CD4-positive, alpha-beta T cell treated with Interleukin-12 subunit alpha and Interleukin-12 subunit beta, for 1 hour (primary cell): ENCODE results near the gene KCTD21.
"Not testable (repeated sequence)": the region's sequence is repeated elsewhere in the genome, so short reads cannot be mapped to it uniquely, and the experiment has no call there.

Source experiments
- DNase-seq: peaks from one replicate; pipeline ENCODE4 v3.0.0-alpha.2; 2020

KCTD21 gene

GRCh38 chr11:78188286-78189173 lies at the start of gene KCTD21, which contains the start of gene USP35:
KCTD21 (minus strand) TSS chr11:78188626; CDS start chr11:78174554, 14,072 bp downstream.
USP35 (plus strand) TSS chr11:78188919; CDS start chr11:78196246, 7,327 bp downstream.
- peak; percentile 92 for DNase-seq

GRCh38 chr11:78237293-78238046 lies 49.0 kb upstream of the KCTD21 start:
- no peak for DNase-seq

DNA sequence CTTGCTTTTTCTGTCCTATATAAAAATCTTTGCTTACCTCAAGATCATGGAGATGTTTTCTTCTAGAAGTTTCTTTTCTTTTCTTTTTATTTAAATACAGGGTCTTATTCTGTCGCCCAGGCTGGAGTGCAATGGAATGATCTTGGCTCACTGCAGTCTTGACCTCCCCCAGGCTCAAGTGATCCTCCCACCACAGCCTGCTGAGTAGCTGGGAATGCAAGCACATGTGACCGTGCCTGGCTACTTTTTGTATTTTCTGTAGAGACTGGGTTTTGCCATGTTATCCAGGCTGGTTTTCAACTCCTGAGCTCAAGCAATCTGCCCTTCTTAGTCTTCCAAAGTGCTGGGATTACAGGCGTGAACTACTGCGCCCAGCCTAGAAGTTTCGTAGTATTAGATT lies 45.6 kb upstream of the KCTD21 start:
- DNase-seq = no peak

GRCh38 chr11:78233046-78233445 lies 44.6 kb upstream of the KCTD21 start:
- not testable (repeated sequence) for DNase-seq

GRCh38 chr11:78231962-78232501 lies 43.6 kb upstream of the KCTD21 start:
- no peak for DNase-seq

GRCh38 chr11:78230161-78230877 lies 41.9 kb upstream of the KCTD21 start:
- no peak for DNase-seq

DNA sequence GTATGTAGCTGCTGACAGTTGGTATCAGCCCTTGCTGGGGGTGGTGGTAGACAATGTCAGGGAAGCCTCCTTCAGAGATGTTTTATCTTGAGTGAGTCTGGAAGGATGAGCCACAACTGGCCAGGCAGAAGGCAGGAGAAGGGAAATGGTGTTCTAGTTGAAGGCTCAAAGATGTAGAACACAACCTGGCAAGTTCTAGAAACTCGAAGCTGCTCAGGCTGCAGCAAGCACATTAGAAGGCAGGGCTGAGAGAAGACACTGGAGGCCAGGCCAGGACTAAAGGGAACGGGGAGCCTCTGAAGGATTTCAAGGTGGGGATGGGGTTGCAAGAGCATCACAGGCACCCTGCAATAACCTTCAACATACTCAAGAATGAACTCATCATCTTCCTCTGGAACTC lies 40.7 kb upstream of the KCTD21 start:
- DNase-seq = no peak

GRCh38 chr11:78228467-78228866 lies 40.0 kb upstream of the KCTD21 start:
- peak; percentile 31 for DNase-seq

- no peak for DNase-seq
Observed at GRCh38 chr11:78227921-78228320, 39.5 kb upstream of the KCTD21 start.

GRCh38 chr11:78226684-78227680 lies 38.6 kb upstream of the KCTD21 start:
- DNase-seq = no peak

DNA sequence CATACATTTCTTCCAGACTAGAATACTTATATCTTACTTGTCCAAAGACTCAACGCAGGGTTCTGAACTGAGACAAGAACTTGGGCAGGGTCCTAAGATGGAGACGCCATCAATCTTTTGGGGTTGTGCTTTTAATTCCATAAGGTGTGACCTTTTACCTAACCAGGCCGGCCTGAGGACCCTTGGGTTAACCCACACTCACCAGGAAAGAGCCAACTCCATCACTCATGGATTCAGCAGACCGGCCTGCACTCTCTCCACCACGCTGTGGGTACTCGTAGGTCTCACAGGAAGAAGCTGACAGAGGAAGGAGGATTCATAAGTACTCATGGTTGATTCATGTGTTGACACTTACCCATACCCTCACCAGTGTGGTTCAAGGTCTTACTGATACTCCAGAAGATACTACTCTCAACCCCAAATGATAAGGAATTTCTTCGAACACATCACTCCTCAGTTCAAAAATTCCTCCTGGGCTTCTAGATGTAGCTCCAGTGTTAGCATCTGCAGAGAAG lies 36.5 kb upstream of the KCTD21 start:
- DNase-seq = no peak

DNA sequence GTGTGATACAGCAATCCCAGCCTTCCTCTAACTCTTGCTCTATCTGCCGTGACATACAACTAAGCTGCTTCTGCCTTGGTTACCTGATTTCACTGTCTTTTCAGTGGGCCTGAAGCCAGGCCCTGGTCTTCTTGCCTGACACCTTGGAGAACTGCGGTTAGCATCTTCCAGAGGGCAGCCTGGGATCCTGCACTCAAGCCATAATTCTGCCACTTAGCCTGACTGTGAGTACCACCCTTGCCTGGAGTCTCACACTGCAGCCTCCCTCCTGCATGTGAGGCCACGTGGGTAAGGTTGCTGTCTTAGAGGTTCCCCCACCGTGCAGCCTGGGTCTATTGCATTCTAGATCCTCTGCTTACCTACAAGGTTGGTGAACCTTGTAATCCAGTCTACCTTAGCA lies 36.1 kb upstream of the KCTD21 start:
- no peak for DNase-seq

GRCh38 chr11:78223320-78223954 lies 35.0 kb upstream of the KCTD21 start:
- DNase-seq = no peak

GRCh38 chr11:78222726-78223125 lies 34.3 kb upstream of the KCTD21 start:
- DNase-seq = not testable (repeated sequence)

DNA sequence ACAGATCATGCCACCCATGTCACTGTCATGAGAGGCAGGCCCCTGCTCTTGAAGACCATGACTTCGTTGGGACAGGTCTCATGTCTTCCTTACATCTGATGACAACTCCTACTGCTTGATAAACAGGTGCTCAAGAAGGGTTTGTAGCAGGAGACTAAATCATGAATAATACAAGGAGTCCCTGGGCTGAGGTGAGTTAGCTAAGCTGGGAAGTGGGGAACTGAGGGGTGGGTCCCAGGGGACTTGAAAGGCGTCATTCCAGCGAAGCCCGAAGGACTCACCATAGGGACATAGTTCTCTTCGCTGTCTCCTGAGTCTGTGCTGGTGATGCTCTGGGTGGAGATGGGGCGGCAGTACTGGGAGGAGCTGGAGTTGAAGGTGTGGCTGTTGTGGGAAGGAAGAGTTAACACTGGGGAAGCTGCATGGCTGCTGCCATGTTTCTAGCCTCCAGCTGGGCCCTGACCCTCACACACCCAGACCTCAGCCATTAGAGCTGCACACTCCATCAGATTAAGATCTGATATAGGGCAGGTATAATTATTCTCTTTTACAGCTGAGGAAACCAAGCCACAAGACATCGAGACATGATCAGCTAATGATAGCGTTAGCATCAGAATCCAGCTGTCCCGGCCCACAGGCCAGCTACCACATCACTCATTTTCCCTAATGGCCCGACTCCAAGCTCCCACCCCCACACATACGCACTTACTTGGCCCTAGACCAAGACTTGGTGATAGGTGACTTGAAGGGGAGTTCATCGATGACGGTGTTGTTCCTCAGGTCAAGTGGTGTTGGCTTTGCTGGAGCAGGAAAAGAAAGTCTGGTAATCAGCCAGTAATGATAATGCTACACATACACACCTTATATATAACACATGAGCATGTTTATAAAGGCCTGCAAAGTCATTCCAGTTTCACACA lies 33.2 kb upstream of the KCTD21 start:
- DNase-seq = no peak

DNA sequence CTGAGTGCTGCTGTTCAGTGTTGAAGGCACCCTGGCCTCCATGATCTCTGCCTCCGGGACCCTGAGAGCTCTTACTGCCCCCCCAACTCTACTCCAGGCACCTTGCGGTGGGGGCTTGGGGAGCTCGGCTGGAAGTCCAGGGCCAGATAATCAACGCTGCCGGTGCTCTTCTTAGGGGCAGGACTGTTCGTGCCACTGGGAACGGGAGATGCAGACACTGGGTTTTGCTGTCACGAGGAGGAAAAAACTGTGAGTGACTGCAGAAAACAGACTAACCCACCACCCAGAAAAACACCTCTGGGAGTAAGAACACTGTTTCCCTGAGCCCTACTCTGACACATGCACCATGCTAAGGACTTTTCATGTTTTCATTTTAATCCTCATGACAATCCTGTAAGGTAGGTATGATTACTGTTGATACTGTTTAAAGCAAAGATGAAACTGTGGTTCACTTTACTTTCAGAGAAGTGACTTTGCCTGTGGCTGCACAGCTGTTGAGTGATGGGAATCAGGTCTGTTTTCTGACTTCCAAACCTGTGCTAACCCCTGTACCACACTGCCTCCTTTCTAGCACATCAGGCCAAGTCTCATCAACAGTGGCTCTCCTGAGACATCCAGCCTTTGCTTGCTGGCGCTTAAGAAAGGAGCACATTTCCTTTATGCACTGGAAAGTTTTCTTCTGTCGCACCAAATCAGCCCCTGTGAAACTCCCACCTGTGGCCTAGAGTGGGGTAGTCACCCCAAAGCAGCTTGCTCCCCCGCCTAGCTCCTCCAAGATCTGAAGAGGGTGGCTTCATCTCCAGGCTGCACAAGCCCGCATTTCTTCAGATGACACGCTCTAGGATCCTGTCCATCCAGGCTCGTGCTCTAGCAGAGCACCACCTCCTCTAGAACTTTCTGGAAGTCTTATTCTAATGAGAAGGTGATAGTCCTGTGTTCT lies 32.1 kb upstream of the KCTD21 start:
- no peak for DNase-seq

DNA sequence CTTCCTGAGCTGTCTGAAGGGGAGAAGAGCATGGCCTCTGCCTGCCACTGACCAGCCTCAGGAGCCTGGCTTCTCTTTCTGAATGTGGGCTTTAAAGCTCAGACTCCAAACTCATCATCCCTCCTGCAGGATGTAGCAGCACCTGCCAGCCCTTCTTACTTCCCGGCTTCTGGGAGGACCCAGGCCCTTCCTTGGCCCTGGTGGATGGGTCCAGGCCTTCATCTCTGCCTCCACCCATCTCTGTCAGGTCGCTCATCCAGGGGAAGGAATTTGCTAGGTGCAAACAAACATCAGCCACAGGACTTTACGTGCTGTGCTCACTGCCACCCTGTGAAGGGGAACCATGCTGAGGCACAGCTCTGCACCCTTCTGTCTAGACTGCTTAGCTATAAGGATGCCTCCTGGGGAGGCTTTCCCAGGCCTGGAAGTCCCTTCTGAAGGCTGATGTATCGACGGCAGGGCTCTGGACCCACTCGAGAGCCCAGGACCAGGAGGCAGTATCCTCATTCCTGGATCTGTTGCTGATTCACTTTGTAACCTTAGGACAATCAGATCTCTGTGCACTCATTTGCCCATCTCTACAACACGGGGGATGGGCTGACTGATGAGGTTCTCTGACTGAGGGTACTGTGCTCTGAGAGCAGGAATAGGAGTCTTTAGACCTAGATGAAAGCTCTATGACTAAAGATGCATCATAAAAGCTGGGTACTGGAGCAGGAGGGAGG lies 31.2 kb upstream of the KCTD21 start:
- no peak for DNase-seq
